GM10248 (cell line): Measurements from ENCODE around the gene TLR1.
"Not testable (repeated sequence)": the region's sequence is repeated elsewhere in the genome, so short reads cannot be mapped to it uniquely, and the experiment has no call there.

Experiments
- CTCF ChIA-PET: fragments of 300-600 bp; sonication (Branson Sonifier 250); formaldehyde crosslinking; extraction: SDS; loops from one replicate; lab custom pipeline; 2021; ENCODE audit warnings: antibody characterized with exemption; lab: Yijun Ruan, JAX
- POLR2A ChIA-PET: fragments of 350-650 bp; sonication (Branson Sonifier 250); formaldehyde crosslinking; extraction: SDS; loops from one replicate; lab custom pipeline; 2020; ENCODE audit warnings: antibody characterized with exemption; lab: Yijun Ruan, JAX
- DNase-seq: peaks from one replicate; pipeline ENCODE4 v3.0.0; 2012; ENCODE audit errors: extremely low spot score
- TF ChIP-seq, protein P1 (sequence below): IDR thresholded peaks from 2 replicates; pipeline ENCODE4 v1.5.1; 2012; ENCODE audit warnings: mild to moderate bottlenecking, low read depth; ENCODE audit errors: extremely low read depth, missing control alignments, control extremely low read depth

Gene TLR1

DNA sequence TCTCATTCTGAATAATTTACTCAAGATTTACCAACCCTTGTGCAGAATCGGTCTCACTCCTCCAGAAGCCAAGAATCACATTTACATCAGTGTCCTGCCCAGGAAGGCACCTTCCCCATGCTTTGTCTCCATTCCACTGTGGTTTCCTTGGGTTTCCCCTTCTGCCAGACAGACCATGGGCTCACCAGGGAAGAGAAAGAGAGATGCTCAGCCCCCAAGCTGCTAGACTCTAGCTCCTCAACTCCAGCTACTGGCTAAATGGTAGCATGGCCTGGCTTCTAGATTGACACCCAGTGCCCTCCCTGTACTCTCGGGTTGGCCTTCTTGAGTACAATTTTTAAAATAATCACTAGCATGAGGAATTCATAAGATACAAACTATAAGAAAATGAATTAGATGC, 34.7 kb downstream of the TLR1 start:
- no peak for DNase-seq
- POLR2A ChIA-PET, result no interaction called here
- TF ChIP-seq, protein P1, sequence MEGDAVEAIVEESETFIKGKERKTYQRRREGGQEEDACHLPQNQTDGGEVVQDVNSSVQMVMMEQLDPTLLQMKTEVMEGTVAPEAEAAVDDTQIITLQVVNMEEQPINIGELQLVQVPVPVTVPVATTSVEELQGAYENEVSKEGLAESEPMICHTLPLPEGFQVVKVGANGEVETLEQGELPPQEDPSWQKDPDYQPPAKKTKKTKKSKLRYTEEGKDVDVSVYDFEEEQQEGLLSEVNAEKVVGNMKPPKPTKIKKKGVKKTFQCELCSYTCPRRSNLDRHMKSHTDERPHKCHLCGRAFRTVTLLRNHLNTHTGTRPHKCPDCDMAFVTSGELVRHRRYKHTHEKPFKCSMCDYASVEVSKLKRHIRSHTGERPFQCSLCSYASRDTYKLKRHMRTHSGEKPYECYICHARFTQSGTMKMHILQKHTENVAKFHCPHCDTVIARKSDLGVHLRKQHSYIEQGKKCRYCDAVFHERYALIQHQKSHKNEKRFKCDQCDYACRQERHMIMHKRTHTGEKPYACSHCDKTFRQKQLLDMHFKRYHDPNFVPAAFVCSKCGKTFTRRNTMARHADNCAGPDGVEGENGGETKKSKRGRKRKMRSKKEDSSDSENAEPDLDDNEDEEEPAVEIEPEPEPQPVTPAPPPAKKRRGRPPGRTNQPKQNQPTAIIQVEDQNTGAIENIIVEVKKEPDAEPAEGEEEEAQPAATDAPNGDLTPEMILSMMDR, result no peak
- CTCF ChIA-PET, result interaction anchor here (1.2 to 6.8 kb wide), 6 partner anchors 9 to 590 kb away, joined by 4 to 71 read pairs (median 8); partner anchors contain the start of genes TLR1, TLR10 and TLR6

DNA sequence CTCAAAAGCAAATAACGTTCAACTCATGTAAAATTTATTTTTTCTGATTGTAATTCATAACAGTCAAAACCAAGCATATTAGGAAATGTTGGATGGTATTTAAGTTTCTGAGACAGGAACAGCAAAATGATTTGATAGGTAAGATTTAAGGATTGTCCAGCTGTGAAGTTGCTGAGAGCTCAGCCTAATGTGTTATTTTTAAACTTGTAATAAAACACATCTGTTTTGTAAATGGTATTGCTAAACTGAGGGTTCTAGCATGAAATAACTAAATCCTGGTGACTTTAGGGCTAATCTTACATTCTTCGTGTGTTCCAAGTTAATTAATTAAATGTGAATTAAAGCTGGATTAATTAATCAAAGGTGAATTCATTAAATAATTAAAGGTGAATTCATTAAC, 35.1 kb downstream of the TLR1 start:
- TF ChIP-seq, protein P1, result no peak
- POLR2A ChIA-PET, result no interaction called here
- CTCF ChIA-PET, result interaction anchor here (1.2 to 6.8 kb wide), 6 partner anchors 9 to 590 kb away, joined by 3 to 71 read pairs (median 5); partner anchors contain the start of genes TLR10 and TLR6
- DNase-seq, result no peak

DNA sequence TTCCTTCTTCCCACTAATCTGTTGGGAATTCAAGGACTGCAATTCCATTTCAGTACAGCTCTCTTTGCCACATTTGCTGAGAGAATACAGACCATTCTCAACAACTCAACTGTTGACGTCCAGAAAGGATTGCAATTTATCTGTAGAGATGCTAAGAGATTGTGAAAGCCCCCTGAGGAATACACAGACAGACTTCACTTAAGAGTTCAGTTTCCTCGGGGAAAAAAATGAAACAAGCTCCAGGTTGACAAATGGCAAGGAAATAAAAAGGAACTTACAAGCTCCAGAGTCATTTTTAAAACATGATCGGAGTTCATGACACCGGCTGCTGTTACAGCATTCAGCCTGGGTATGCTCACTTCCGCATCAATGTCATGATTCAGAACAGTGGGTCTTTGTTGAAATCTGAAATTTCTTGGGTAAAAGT, 35.6 kb downstream of the TLR1 start:
- CTCF ChIA-PET, result interaction anchor here (1.2 to 6.8 kb wide), 6 partner anchors 8 to 589 kb away, joined by 3 to 71 read pairs (median 4); partner anchors contain the start of gene TLR10
- no peak for DNase-seq
- TF ChIP-seq, protein P1, result no peak
- POLR2A ChIA-PET, result no interaction called here

DNA sequence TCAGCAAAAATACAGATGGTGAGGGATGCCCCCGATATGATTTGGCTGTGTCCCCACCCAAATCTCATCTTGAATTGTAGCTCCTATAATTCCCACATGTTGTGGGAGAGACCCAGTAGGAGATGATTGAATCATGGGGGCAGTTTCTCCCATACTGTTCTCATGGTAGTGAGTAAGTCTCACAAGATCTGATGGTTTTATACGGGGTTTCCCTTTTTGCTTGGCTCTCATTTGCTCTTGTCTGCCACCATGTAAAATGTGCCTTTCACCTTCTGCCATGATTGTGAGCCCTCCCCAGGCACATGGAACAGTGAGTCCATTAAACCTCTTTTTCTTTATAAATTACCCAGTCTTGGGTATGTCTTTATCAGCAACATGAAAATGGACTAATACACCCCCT, 37.7 kb downstream of the TLR1 start:
- CTCF ChIA-PET, result interaction anchor here (1.7 to 11.3 kb wide), 2 partner anchors 16 to 89 kb away, joined by 4 to 248 read pairs; partner anchors contain the start of gene TLR10
- DNase-seq, POLR2A ChIA-PET: not testable (repeated sequence)

DNA sequence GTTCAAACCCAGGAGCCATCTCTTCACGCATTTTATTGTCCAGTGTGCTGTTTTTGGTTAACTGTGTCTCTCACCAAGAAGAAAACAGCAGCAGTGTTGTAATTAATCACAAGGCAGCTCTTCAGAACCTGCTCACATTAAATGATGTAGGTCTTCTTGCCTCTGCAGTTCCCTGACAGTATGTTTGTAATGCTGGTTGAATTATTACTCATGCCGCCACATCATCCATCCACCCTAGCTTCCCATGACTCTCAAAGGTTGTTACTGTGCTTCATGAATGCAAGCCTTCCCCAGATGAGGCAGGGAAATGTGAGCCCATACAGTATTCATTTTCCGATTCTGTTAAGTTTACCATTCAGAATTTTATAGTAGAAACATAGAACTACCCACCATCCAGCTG, 39.2 kb downstream of the TLR1 start:
- TF ChIP-seq, protein P1, result no peak
- no peak for DNase-seq
- CTCF ChIA-PET, result interaction anchor here (1.4 to 11.3 kb wide), 7 partner anchors 8 to 96 kb away, joined by 3 to 248 read pairs (median 6); partner anchors contain the start of gene TLR10
- POLR2A ChIA-PET, result no interaction called here

DNA sequence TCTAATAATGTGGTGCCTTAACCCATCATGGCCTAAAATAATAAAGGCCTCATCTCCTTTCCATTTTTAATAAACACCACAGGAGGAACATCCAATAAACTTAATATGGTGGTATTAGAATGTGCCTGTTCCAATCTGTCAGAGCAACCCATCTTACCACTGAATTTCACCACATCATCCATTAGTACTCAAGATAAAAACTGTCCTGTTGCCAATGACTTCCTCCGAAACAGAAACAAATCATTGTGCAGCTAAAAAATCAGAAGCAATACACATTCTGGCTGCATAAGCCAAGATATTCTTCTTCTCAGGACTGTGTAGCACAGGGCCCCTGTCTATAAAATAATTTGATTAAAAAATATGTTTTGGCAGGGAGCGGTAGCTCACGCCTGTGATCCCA, 40.3 kb downstream of the TLR1 start:
- TF ChIP-seq, protein P1, result no peak

DNA sequence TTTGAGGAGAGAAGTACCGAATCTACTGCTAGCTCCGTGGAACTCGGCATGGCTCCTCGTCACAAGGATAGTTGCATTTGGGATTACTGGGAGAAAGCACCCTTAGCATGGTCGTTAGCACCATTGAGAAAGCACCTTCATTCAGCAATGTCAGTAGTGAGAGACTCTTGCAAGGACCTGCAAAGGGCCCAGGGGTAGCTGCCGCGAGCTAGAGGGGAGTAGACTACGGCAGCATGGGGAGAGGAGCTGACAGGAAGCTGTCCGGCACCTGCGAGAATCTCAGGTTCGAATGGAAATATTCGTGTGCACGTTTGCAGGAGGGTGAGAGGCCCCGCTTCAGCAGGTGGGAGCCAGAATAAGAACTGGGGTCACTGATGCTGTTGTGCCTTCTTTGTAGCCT, 42.0 kb downstream of the TLR1 start:
- POLR2A ChIA-PET, result interaction anchor here (1.2 to 2.7 kb wide), 3 partner anchors 8 to 37 kb away, joined by 4 to 11 read pairs (median 4); partner anchors contain the start of gene TLR10
- TF ChIP-seq, protein P1, result no peak
- DNase-seq, result peak; percentile 55
- CTCF ChIA-PET, result interaction anchor here (0.9 to 11.3 kb wide), 11 partner anchors 8 to 682 kb away, joined by 3 to 248 read pairs (median 47); partner anchors contain the start of genes TLR1, TLR10 and TLR6

More for the DNA sequence above, 40.3 kb downstream of the TLR1 start:
- ChIA-PET CTCF (interaction anchor here (1.5 to 11.3 kb wide), 6 partner anchors 10 to 97 kb away, joined by 5 to 248 read pairs (median 10); partner anchors contain the start of gene TLR10), POLR2A (no interaction called here)
- DNase-seq, result no peak
